DMS 273 (cell line): Measurements from ENCODE around the gene ASH1L.
"Not testable (repeated sequence)": the region's sequence is repeated elsewhere in the genome, so short reads cannot be mapped to it uniquely, and the experiment has no call there.

ENCODE experiments used
- DNase-seq: peaks from one replicate; lab custom pipeline; 2025; ENCODE audit not compliant: unreplicated experiment; lab: John Stamatoyannopoulos, UW

The ASH1L gene

GRCh38 chr1:155339515-155340097 lies 223.0 kb downstream of the ASH1L start:
- no peak for DNase-seq

- DNase-seq = no peak
Measured at GRCh38 chr1:155334962-155335361, 227.6 kb downstream of the ASH1L start.

GRCh38 chr1:155329980-155330598 lies 232.5 kb downstream of the ASH1L start:
- DNase-seq = no peak

GRCh38 chr1:155328856-155329255 lies 233.7 kb downstream of the ASH1L start:
- not testable (repeated sequence) for DNase-seq

GRCh38 chr1:155327981-155328380 lies 234.6 kb downstream of the ASH1L start:
- no peak for DNase-seq

GRCh38 chr1:155326631-155327037 lies 236.0 kb downstream of the ASH1L start:
- DNase-seq = no peak

GRCh38 chr1:155326020-155326526 lies 236.5 kb downstream of the ASH1L start:
- no peak for DNase-seq

- no peak for DNase-seq
Measured at GRCh38 chr1:155325603-155325893, 237.1 kb downstream of the ASH1L start.

- DNase-seq = peak; percentile 84
Measured at GRCh38 chr1:155324717-155325602, 237.6 kb downstream of the ASH1L start.

GRCh38 chr1:155324037-155324716 lies 238.4 kb downstream of the ASH1L start:
- DNase-seq = peak; percentile 99

GRCh38 chr1:155323729-155324036 lies 238.9 kb downstream of the ASH1L start:
- DNase-seq = peak; percentile 95

GRCh38 chr1:155322953-155323728 lies 239.5 kb downstream of the ASH1L start:
- peak; percentile 95 for DNase-seq

- peak; percentile 64 for DNase-seq
Measured at GRCh38 chr1:155322571-155322952, 240.0 kb downstream of the ASH1L start.

- DNase-seq = peak; percentile 47
Measured at GRCh38 chr1:155321639-155322503, 240.7 kb downstream of the ASH1L start.

- peak; percentile 56 for DNase-seq
Measured at GRCh38 chr1:155320661-155321617, 241.7 kb downstream of the ASH1L start, which contains the start of gene RUSC1. TSS of gene RUSC1 (plus strand) at chr1:155320894. CDS start at chr1:155321774, 880 bp downstream.

- no peak for DNase-seq
Measured at GRCh38 chr1:155320252-155320651, 242.4 kb downstream of the ASH1L start.

GRCh38 chr1:155319536-155319935 lies 243.1 kb downstream of the ASH1L start:
- DNase-seq = no peak

GRCh38 chr1:155318082-155318481 lies 244.5 kb downstream of the ASH1L start:
- no peak for DNase-seq

GRCh38 chr1:155316922-155317321 lies 245.7 kb downstream of the ASH1L start:
- no peak for DNase-seq
